H1 (cell line): ENCODE results near the gene GTPBP6. TPM values are rescaled to one million over a fixed set of nuclear protein-coding genes. Genes with fewer than 3 reads are reported as not detected.

Experiments
- CTCF ChIA-PET: fragments of 300-600 bp; sonication (Branson Sonifier 250); formaldehyde crosslinking; loops from one replicate; lab custom pipeline; 2021; ENCODE audit not compliant: partially characterized antibody; lab: Charles Lee
- POLR2A ChIA-PET: fragments of 300-600 bp; sonication (Branson Sonifier 250); formaldehyde crosslinking; loops from one replicate; lab custom pipeline; 2021; ENCODE audit warnings: inconsistent platforms; ENCODE audit not compliant: partially characterized antibody; lab: Charles Lee
- DNase-seq, 2 experiments: peaks; one replicate each; pipeline versions ENCODE4 v3.0.0 to v3.0.0-alpha.2; 2010 to 2022; ENCODE audit warnings: low spot score in 2 of 2, low read depth in 1 of 2, mixed read lengths in 1 of 2
- FAIRE-seq: peaks from 2 replicates; lab custom pipeline; 2011; peaks lifted over from hg19 to GRCh38; lab: Jason Lieb, UNC
- H2AFZ ChIP-seq: 2 replicates; pipeline ENCODE4 v1.8.1; 2012; ENCODE audit warnings: low read length, inconsistent platforms
- H2AK5ac ChIP-seq: 2 replicates; pipeline ENCODE4 v1.6.1; 2013; ENCODE audit warnings: low read depth, low read length
- H2BK120ac ChIP-seq: replicated peaks from 2 replicates; pipeline ENCODE3; 2013; ENCODE audit warnings: low read depth, low read length, inconsistent platforms
- H2BK12ac ChIP-seq: 2 replicates; pipeline ENCODE4 v1.6.1; 2013; ENCODE audit warnings: low read depth, low read length
- H2BK15ac ChIP-seq: 2 replicates; pipeline ENCODE4 v1.6.1; 2013; ENCODE audit warnings: low read length
- H2BK20ac ChIP-seq: 2 replicates; pipeline ENCODE4 v1.6.1; 2013; ENCODE audit warnings: low read length
- H2BK5ac ChIP-seq: 2 replicates; pipeline ENCODE4 v1.6.1; 2013; ENCODE audit warnings: low read depth, low read length
- H3K14ac ChIP-seq: 2 replicates; pipeline ENCODE4 v1.6.1; 2013; ENCODE audit warnings: inconsistent platforms; ENCODE audit not compliant: insufficient read length
- H3K18ac ChIP-seq: 2 replicates; pipeline ENCODE4 v1.6.1; 2013; ENCODE audit warnings: low read length; ENCODE audit errors: extremely low read depth
- H3K23ac ChIP-seq: 2 replicates; pipeline ENCODE4 v1.6.1; 2013; ENCODE audit warnings: inconsistent platforms; ENCODE audit not compliant: insufficient read length
- H3K23me2 ChIP-seq: 2 replicates; pipeline ENCODE4 v1.6.1; 2013; ENCODE audit warnings: low read depth, low read length
- H3K27ac ChIP-seq: 2 replicates; pipeline ENCODE4 v1.6.1; 2011; ENCODE audit warnings: low read depth, low read length, inconsistent platforms
- H3K27me3 ChIP-seq, 4 experiments: replicated peaks in 1 of 4; 1 replicate in 1 of 4; 2 replicates in 3 of 4; pipeline versions ENCODE4 v1.6.1 to v1.8.1; 2011 to 2013; ENCODE audit warnings: low read length in 3 of 4, mild to moderate bottlenecking in 3 of 4, inconsistent platforms in 2 of 4, mixed read lengths in 2 of 4, moderate library complexity in 1 of 4; ENCODE audit not compliant: control insufficient read depth in 3 of 4, insufficient read depth in 3 of 4; ENCODE audit errors: extremely low read depth in 1 of 4
- H3K36me3 ChIP-seq, 4 experiments: 2 replicates each; pipeline versions ENCODE4 v1.6.1 to v1.8.1; 2011 to 2013; ENCODE audit warnings: mild to moderate bottlenecking in 4 of 4, low read length in 3 of 4, moderate library complexity in 2 of 4, control low read depth in 1 of 4, inconsistent platforms in 1 of 4; ENCODE audit not compliant: insufficient read depth in 4 of 4, control insufficient read depth in 2 of 4
- H3K4ac ChIP-seq: replicated peaks from 2 replicates; pipeline ENCODE3; 2013; ENCODE audit warnings: low read length, low read depth, mixed read lengths, inconsistent platforms; ENCODE audit not compliant: insufficient read length
- H3K4me1 ChIP-seq, 4 experiments: replicated peaks in 1 of 4; 1 replicate in 1 of 4; 2 replicates in 3 of 4; pipeline versions ENCODE4 v1.6.1 to v1.8.1; 2011 to 2013; ENCODE audit warnings: low read length in 3 of 4, inconsistent platforms in 2 of 4, mixed read lengths in 1 of 4; ENCODE audit not compliant: insufficient read depth in 4 of 4, control insufficient read depth in 3 of 4
- H3K4me2 ChIP-seq, 2 experiments: 2 replicates each; pipeline versions ENCODE4 v1.6.1 to v1.8.1; 2011 to 2013; ENCODE audit warnings: low read depth in 2 of 2, low read length in 2 of 2, control low read depth in 1 of 2, inconsistent platforms in 1 of 2, mild to moderate bottlenecking in 1 of 2; ENCODE audit not compliant: insufficient read depth in 1 of 2
- H3K4me3 ChIP-seq, 4 experiments: fragments of 200-600, 300-600 bp in 1 of 4; sonication (generic), shearing (Covaris generic), sonication (Bioruptor Twin) in 1 of 4; 2 replicates each; pipeline versions ENCODE4 v1.5.1 to v1.8.1; 2011 to 2016; ENCODE audit warnings: low read length in 4 of 4, low read depth in 3 of 4, control low read depth in 2 of 4, inconsistent platforms in 2 of 4, mild to moderate bottlenecking in 2 of 4, mixed read lengths in 1 of 4, moderate library complexity in 1 of 4; ENCODE audit not compliant: insufficient read depth in 2 of 4; ENCODE audit errors: extremely low read depth in 1 of 4
- H3K56ac ChIP-seq: replicated peaks from 2 replicates; pipeline ENCODE3; 2013; ENCODE audit warnings: low read depth, mild to moderate bottlenecking, mixed read lengths, low read length, inconsistent platforms; ENCODE audit not compliant: insufficient read length
- H3K79me1 ChIP-seq: 2 replicates; pipeline ENCODE4 v1.6.1; 2013; ENCODE audit warnings: low read depth, low read length, control low read depth
- H3K79me2 ChIP-seq, 2 experiments: 2 replicates each; pipeline versions ENCODE4 v1.6.1 to v1.8.1; 2012 to 2013; ENCODE audit warnings: low read length in 2 of 2, mild to moderate bottlenecking in 2 of 2, inconsistent platforms in 1 of 2; ENCODE audit not compliant: insufficient read depth in 2 of 2, control insufficient read depth in 1 of 2
- H3K9ac ChIP-seq, 4 experiments: replicated peaks in 1 of 4; 1 replicate in 1 of 4; 2 replicates in 3 of 4; pipeline versions ENCODE4 v1.6.1 to v1.8.1; 2011 to 2013; ENCODE audit warnings: low read depth in 3 of 4, low read length in 3 of 4, control low read depth in 2 of 4, mild to moderate bottlenecking in 2 of 4, moderate library complexity in 2 of 4, inconsistent platforms in 1 of 4; ENCODE audit errors: extremely low read depth in 1 of 4
- H3K9me3 ChIP-seq, 2 experiments: 2 replicates each; pipeline versions ENCODE4 v1.6.1 to v1.8.1; 2012 to 2013; ENCODE audit warnings: mild to moderate bottlenecking in 2 of 2, moderate library complexity in 2 of 2, control low read depth in 1 of 2, inconsistent platforms in 1 of 2, low read depth in 1 of 2, low read length in 1 of 2, mixed read lengths in 1 of 2; ENCODE audit not compliant: insufficient read depth in 2 of 2
- H4K20me1 ChIP-seq, 2 experiments: replicated peaks in 1 of 2; 2 replicates each; pipeline versions ENCODE3 to v1.8.1; 2011 to 2013; ENCODE audit warnings: inconsistent platforms in 2 of 2, low read length in 2 of 2, mild to moderate bottlenecking in 1 of 2; ENCODE audit not compliant: insufficient read depth in 2 of 2, control insufficient read depth in 1 of 2
- H4K5ac ChIP-seq: 2 replicates; pipeline ENCODE4 v1.6.1; 2013; ENCODE audit warnings: low read length, low read depth, mixed read lengths, inconsistent platforms; ENCODE audit not compliant: insufficient read length
- H4K8ac ChIP-seq: 2 replicates; pipeline ENCODE4 v1.8.0; 2013; ENCODE audit warnings: mild to moderate bottlenecking, moderate library complexity, low read length, inconsistent platforms; ENCODE audit not compliant: insufficient read depth; ENCODE audit errors: extremely low read depth
- H4K91ac ChIP-seq: replicated peaks from 2 replicates; pipeline ENCODE3; 2013; ENCODE audit warnings: low read length, mixed read lengths, inconsistent platforms; ENCODE audit not compliant: insufficient read length
- ASH2L ChIP-seq: fragments of 200-600, 300-600 bp; sonication (generic); IDR thresholded peaks from one replicate; pipeline ENCODE4 v1.7.1; 2017; ENCODE audit warnings: low read length
- WGBS, 2 experiments: shearing (Covaris generic) in 1 of 2; methylation state at CpG; one replicate each; pipeline versions ENCODE4 v1.1.6 to v1.1.7; 2013 to 2015; ENCODE audit warnings: low lambda C conversion rate in 2 of 2, mixed read lengths in 2 of 2, inconsistent platforms in 1 of 2, low coverage in 1 of 2, missing lambda C conversion rate in 1 of 2; ENCODE audit not compliant: insufficient replicate concordance in 2 of 2, insufficient coverage in 1 of 2, insufficient read length in 1 of 2; ENCODE audit errors: extremely low coverage in 1 of 2, missing lambda C conversion rate in 1 of 2; 5-methylcytosine and 5-hydroxymethylcytosine counted together
- polyA plus RNA-seq, 7 experiments: library from polyadenylated mRNA; depleted of rRNA in 3 of 7; stranded (reverse) in 5 of 7; unstranded in 2 of 7; fragments of >200 nt in 5 of 7; fragments of 200-250 nt in 2 of 7; gene quantifications; 1 replicate in 5 of 7; 2 replicates in 1 of 7; 4 replicates in 1 of 7; pipeline versions ENCODE4 v1.2.1 to v1.2.3, GENCODE V29; 2011 to 2013; ENCODE audit warnings: missing spikeins in 2 of 7, mixed read lengths in 2 of 7
- total RNA-seq: library from RNA; stranded (reverse); fragmentation: NEBNext Ultra II Directional; extraction: Animal tissue kit (Norgen Biotek cat#: 25700); gene quantifications from 2 replicates; pipeline ENCODE4 v1.2.1, GENCODE V29; 2021
- TF ChIP-seq, protein P1 (sequence below): IDR thresholded peaks from 2 replicates; pipeline ENCODE4 v1.6.1; 2011; ENCODE audit warnings: low read depth, mild to moderate bottlenecking, low read length; ENCODE audit not compliant: insufficient read depth

Gene GTPBP6
- total and polyA plus RNA-seq, 2 of the 8 experiments (the other 6 are each of a cell fraction or from before 2014, with no cell fraction given), result 33.9 to 57.1 TPM

- no peak overlapping the region for H3K18ac ChIP-seq
- no peak for TF ChIP-seq ASH2L
- TF ChIP-seq, protein P1, sequence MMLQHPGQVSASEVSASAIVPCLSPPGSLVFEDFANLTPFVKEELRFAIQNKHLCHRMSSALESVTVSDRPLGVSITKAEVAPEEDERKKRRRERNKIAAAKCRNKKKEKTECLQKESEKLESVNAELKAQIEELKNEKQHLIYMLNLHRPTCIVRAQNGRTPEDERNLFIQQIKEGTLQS, result no peak
- H3K56ac ChIP-seq, result no peak overlapping the region
- no peak for DNase-seq
- H2AK5ac ChIP-seq, result no peak overlapping the region
- peaks cover 11 to 48% of the 10 kb centered on the region in 2 experiments for H3K79me2 ChIP-seq
- ChIA-PET CTCF (no interaction called here), POLR2A (no interaction called here)
- H2BK12ac ChIP-seq, result no peak overlapping the region
- no peak overlapping the region for H3K4me3 ChIP-seq
- no peak overlapping the region for H3K23ac ChIP-seq
- H3K23me2 ChIP-seq, result peaks cover 3% of the 10 kb centered on the region
- H2BK120ac ChIP-seq, result no peak overlapping the region
- H3K9me3 ChIP-seq, result peaks cover 0 to 4% of the 10 kb centered on the region in 2 experiments; a peak in 1 of 4 replicates
- no peaks in the 10 kb centered on the region; a peak in 1 of 7 replicates for H3K27me3 ChIP-seq
- H4K5ac ChIP-seq, result no peak overlapping the region
- H3K79me1 ChIP-seq, result peaks cover 14% of the 10 kb centered on the region
- H4K8ac ChIP-seq, result peak overlapping the region; percentile 62
- FAIRE-seq, result no peak
- no peak overlapping the region for H2AFZ ChIP-seq
- 92% methylated on average over 25 of the region's 25 CpGs; no CpG with 5 or more reads in 1 of the 2 experiments for WGBS, 2 experiments
- no peak overlapping the region for H3K9ac ChIP-seq
- no peak overlapping the region for H3K4ac ChIP-seq
- H4K91ac ChIP-seq, result no peak overlapping the region
- peaks cover 0 to 7% (median 4%) of the 10 kb centered on the region in 4 experiments; a peak in 6 of 7 replicates for H3K4me1 ChIP-seq
- no peak overlapping the region for H2BK15ac ChIP-seq
- no peak overlapping the region for H3K4me2 ChIP-seq
- peak overlapping the region; percentile 66; the same call in 1 of the 2 replicates for H2BK5ac ChIP-seq
- peaks cover 51 to 92% (median 81%) of the 10 kb centered on the region in 4 experiments for H3K36me3 ChIP-seq
- no peak overlapping the region for H2BK20ac ChIP-seq
- H3K14ac ChIP-seq, result no peak overlapping the region
- H3K27ac ChIP-seq, result peak overlapping the region; percentile 58; the same call in 1 of the 2 replicates
- H4K20me1 ChIP-seq, result peaks cover 24 to 30% of the 10 kb centered on the region in 2 experiments
Observed at GRCh38 chrX:288561-288991, 30.0 kb downstream of the GTPBP6 start.
